HG03095 (cell line): ENCODE data around the gene IL15RA.

Experiments used
- ATAC-seq: cut with Tn5 transposase; IDR thresholded peaks from one replicate; pipeline ENCODE4 v1.9.1; 2021; ENCODE audit warnings: moderate library complexity; ENCODE audit not compliant: unreplicated experiment

The IL15RA gene, protein sequence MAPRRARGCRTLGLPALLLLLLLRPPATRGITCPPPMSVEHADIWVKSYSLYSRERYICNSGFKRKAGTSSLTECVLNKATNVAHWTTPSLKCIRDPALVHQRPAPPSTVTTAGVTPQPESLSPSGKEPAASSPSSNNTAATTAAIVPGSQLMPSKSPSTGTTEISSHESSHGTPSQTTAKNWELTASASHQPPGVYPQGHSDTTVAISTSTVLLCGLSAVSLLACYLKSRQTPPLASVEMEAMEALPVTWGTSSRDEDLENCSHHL

DNA sequence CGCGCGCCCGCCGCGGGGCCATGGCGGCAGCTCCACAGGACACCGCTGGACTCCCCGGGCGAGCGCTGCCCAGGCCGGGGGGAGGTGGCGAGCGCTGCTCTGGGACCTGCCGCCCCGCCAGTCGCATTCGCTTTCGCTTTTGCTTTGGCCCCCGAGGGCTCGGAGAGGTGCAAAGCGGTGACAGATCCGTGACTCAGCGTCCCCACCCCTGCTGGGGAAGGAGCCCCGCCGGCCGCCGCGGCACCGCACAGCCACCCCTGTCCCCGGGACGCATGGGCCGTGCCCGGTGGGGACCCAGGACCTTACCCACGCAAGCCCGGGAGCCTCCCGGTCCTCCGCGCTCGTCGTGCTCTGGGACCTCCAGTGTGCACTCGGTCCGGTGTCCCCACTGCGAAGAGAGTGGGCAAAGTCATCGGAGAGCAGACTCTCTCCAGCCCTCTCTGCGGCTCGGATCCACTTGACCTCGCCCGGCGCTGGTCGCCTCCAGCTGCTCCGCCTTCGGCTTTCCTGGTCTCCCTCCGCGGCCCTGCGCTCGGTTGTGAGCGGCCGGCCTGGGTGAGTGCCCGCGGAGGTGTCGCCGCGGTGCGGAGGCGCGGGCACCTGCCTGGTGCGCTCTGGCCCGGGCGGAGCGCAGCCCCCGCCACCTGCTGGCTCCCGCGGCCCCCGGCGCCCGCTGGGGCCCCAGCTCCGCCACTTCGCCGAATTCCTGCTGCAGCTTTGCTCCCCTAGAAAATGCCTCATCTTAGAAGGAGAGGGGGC, at the start of gene IL15RA:
Gene IL15RA, minus strand, starts transcription at position 73 of the 759 bp plus-strand sequence. Its CDS starts 51 bp downstream, at position 22.
- ATAC-seq: peak; percentile 59

- no peak for ATAC-seq
Observed at GRCh38 chr10:6025683-6026255, 48.4 kb upstream of the IL15RA start.

- ATAC-seq: no peak
Observed at GRCh38 chr10:6024334-6024682, 47.0 kb upstream of the IL15RA start.

DNA sequence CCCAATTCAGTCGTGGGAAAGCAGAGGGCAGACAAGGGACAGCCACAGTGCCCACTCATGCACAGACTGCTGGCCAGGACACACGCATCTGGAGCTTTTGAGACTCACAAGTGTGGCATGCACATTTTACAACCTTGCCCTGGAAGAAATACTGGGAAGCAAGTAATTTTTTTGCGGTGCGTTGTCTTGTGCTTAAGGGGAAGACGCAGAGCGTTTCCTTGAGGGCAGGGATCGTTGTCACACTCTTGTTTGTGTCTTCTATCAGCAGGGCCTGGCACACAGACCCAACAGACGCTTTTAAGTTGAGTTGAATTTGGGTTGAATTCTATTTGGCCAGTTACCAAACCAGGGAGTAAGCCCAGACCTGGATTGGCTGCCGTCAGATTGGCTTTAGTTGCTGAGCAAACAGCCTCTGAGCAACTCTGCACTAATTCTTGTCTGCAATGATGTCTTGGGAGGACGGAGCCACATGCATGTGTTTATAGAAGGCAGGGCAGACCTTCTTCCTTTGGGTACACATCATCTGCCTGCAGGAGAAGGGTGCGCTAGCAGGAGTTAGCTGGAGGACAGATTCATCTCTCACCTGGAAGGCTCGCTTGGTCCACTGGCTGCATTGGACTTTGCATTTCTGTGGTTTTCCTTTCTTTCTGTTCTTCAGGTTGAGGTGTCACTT, 46.5 kb upstream of the IL15RA start:
- no peak for ATAC-seq

DNA sequence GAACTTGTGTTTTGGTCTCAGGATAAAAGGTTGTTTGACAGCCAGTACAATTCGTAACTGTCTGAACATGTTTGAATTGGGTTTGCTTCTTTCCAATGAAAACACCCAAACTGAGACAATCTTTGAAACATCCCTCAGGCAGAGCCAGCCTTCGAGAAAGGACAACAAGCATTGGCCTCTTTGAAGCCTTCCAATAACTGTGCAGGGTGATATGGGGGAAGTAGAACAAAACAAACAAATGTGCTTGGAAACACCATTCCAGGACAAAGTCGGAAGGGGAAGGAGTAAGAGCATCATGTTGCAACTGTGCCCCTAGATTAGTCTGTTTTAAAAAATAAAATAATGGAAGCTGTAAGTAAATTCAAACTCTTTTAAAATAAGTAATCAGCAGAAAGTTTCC, 45.3 kb upstream of the IL15RA start:
- ATAC-seq: no peak

- no peak for ATAC-seq
Observed at GRCh38 chr10:6020826-6021225, 43.5 kb upstream of the IL15RA start.

DNA sequence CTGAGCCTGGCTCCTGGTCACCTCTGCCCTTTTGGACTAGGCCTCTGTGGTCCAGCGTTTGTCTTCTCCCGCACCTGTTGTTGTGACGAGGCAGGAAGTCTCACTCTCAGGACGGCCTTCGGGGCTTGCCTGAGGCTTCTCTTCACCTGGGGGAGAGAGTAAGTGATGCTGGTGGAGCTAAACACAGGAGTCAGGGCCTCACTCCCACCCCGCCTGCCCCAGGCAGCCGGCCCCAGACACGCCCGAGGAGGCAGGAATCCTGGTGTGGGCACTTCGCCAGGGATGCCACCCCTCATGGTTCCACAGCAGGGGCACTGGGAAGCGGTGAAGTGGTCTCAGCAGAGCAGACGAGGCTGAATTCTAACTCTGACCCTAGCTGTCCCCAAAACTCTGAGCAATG, 42.5 kb upstream of the IL15RA start:
- no peak for ATAC-seq

GRCh38 chr10:6019010-6019782, 41.9 kb upstream of the IL15RA start:
- no peak for ATAC-seq

DNA sequence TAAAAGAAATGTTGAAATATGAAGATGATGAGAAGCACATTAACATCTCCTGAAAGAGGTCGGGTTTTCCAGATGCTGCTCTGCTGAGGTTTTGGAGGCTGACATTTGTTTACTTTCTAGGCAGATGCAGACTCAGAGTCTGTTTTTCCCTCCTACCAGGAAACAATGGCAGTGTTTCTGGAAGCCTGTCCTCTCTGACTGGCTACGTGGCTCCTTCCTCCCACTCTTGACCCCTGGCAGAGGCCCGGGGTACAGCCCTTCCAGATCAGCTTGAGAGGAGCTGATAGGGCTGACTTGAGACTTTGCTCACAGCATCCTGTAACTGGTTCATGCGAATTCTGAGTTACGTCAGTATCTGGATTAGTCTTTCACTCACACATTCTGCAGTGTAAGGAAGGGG, 41.1 kb upstream of the IL15RA start:
- no peak for ATAC-seq

GRCh38 chr10:6017781-6018354, 40.5 kb upstream of the IL15RA start:
- no peak for ATAC-seq

- ATAC-seq: peak; percentile 78
Observed at GRCh38 chr10:6014241-6014761, 37.0 kb upstream of the IL15RA start.

- ATAC-seq: no peak
Observed at GRCh38 chr10:6013413-6014192, 36.3 kb upstream of the IL15RA start.

GRCh38 chr10:6012121-6012905, 35.0 kb upstream of the IL15RA start:
- ATAC-seq: no peak

- ATAC-seq: no peak
Observed at GRCh38 chr10:6011558-6011957, 34.2 kb upstream of the IL15RA start.

DNA sequence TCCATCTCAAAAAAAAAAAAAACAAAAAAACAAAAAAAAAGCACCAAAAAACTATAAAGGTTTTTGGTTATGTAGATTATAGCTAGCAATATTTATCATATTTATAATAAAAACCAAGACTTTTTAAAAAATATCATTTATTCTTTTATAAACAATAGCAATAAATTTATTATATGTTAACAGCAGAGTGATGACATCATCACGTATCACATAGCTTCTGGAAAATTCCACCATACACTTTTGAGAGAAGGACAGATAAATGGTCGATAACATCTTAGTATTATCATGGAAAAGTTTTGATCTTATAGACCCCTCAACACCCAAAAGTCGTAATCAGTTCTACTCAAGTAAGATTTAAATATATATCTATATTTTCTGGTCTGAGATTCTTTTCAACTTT, 33.2 kb upstream of the IL15RA start:
- ATAC-seq: no peak

- no peak for ATAC-seq
Observed at GRCh38 chr10:6009961-6010360, 32.6 kb upstream of the IL15RA start.

GRCh38 chr10:6009150-6009549, 31.8 kb upstream of the IL15RA start:
- no peak for ATAC-seq

DNA sequence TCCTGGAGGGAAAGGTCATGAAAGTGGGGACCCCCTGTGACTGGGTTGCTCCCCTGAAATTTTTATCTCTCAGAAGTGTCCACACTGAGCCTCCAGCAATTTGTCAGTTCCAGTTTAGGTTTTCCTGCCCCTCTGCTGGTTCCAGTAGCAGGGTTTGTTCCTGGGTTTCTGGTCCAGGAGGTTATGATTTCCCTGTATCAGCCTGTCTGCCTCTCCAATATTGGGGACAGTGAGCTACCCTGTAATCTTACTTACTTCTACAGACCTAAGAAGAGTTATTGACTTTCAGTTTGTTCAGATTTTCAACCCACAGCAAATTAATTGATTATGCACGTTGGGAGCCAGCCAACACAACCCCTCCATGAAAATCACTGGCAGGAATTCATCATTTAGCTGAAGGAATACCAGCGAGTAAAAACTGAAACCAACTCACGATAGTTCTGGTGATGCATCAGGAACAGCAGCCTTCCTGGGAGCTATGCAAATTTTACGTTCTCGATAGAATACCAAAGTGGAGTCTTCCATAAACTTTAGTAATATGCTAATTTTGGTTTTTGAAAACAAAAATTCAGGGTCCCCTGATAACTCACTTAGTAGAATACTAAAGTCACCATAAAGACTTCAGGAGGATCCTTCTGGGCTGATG, 31.3 kb upstream of the IL15RA start:
- ATAC-seq: no peak
